Endometrial microvascular endothelial cells (primary cell): Measurements from ENCODE around the gene TMEM158. TPM values are rescaled to one million over a fixed set of nuclear protein-coding genes. Genes with fewer than 3 reads are reported as not detected.

ENCODE experiments used
- in situ Hi-C: cut with HindIII; loops from 2 replicates; pipeline ENCODE4 v1.10.0; 2017; ENCODE audit warnings: low sequenced_read_pairs, low pct_unique_long_range_greater_than_20kb; ENCODE audit errors: inconsistent ontology term
- total RNA-seq: library from RNA; depleted of rRNA; stranded (reverse); fragments of >200 nt; gene quantifications from one replicate; pipeline ENCODE4 v1.2.3, GENCODE V29; 2015; ENCODE audit errors: inconsistent ontology term

The TMEM158 gene
- 14.9 TPM for total RNA-seq

GRCh38 chr3:45226206-45226915 lies at the start of gene TMEM158:
TSS of gene TMEM158 (minus strand) at chr3:45226287. CDS start at chr3:45226027, 260 bp downstream.
- in situ Hi-C loops, result no loop called here

- in situ Hi-C loops, result no loop called here
Observed at GRCh38 chr3:45275006-45275704, 49.1 kb upstream of the TMEM158 start.

GRCh38 chr3:45273681-45274515 lies 47.8 kb upstream of the TMEM158 start:
- in situ Hi-C loops, result no loop called here

DNA sequence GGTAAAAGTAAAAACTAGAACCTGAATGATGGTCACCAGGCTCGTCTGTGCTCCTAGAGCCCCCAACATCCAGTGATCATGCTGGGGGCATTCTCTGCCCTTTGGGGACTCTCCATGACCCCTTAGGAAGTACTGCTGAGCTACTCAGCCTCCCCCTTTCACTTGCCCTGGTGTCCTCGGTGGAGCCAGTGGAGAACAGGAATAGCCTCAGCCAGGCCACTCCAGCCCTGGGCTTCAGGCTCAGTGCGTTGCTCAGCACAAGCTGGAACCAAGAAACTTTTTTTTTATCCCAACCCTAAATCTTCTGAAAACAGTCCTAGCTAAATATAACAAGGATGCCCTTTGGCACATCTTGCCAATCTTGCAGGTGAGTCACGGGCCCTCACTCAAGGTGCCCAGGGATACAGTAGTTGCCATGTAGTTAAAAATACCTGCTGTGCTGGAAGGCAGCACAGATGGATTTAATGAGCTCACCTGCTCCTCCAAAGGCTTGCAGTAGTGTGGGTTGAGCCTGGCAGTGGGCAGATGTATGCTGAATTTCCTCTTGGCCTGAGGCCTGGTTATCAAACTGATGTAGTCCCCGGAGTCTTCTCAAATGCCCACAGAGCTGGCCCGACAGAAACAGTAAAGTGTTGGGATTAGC lies 46.9 kb upstream of the TMEM158 start:
- in situ Hi-C loops, result no loop called here

DNA sequence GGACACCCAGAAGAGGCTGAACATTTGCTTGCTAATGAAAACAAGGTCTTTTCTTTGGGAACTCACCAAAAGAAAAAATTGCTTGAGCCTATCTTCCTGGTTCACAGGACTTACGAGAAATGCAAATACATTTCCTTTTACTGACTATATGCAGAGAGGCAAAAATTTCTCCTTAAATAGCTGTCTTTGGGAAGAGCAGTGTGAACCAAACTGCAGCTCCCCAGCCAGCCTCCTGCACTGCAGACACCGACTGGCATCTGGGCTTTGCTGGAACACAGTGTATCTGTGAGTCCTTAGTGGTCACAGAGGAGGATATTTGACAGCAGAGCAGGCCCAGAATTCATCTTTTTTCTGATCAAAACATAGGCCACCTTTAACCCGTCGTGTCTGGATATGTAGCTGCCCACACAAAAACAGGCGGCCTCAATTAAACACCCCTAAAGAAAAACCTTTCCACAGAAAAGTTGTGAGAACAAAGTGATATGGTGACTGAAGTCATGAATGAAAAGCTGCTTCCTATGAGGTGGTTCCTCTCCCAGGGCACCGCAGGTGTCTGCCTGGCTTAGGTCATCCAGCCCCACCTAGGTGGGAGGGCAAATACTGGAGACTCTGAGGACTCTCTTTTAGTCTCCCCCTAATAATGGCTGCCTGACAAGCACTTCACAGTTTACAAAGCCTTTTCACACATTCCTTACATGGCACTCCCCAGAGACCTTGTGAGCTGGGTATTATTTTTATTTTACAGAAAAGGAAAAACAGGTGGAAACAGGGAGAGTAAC lies 46.1 kb upstream of the TMEM158 start:
- in situ Hi-C loops, result no loop called here

DNA sequence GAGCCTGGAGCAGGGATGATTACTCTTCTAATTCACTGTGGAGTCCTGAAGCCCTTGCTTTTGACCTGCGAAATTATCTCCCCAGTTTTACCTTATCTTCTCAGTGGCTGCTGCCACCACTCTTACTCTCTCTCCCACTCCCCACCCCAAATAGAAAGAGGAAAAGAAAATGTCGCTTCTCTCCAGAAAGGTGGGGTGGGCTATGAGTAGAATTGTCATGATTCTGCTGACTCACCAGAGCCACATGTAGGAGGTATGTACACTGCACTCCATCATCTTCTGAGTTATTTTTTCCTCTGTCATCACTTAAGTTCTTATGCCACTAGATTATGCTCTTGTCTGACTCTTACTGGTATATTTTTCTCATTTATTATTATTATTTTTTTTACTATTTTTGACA lies 43.9 kb upstream of the TMEM158 start:
- in situ Hi-C loops, result no loop called here

GRCh38 chr3:45267097-45267496 lies 41.0 kb upstream of the TMEM158 start:
- in situ Hi-C loops, result no loop called here

DNA sequence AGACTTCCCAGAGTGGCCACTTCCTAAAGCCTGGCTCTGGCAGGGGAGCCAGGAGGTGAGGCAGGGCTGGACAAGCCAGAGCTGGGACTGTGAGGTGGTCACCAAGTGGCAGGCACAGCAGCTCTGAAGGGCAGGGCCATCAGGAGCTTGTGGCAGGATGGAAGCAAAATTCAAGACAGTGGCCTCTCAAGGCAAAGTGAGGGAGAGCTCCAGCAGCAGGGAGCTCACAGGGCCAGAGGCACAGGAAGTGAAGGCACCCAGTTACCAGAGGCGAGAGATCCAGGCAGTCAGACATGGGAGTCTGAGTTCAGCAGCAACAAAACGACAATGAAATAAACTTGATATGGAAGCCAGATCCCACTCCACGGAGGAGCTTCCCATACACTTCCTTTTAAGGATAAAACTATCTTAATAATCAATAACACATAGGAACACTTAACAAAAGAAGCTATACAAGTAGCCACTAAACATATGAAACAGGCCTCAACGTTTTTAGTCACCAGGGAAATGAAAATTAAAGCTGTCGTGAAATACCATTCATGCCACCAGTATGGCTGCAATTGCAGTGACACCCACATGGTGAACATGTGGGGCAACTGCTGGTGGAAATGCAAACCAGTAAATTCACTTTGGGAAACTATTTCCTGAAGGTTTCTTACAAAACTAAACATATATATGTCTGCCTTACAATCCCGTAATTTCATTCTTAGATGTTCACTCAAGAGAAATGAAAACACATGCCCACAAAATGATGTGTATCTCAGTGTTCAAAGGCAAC lies 35.4 kb upstream of the TMEM158 start:
- in situ Hi-C loops, result no loop called here

DNA sequence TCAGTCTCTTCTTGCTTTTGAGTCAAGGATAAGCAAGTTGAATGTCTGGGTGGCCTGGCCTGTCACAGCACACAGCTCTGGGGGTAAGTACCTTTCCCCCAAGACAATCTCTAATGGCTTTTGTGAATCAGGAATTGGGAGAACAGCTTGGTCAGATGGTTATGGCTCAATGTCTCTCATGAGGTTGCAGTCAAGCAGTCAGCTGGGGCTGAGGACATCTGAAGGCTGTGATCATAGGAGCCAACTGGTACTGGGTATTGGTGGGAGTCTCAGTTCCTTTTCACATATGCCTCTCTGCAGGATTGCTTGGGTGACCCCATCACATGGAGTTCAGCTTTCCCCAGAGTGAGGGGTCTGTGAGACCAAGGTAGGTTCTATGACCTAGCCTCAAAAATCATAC lies 33.0 kb upstream of the TMEM158 start:
- in situ Hi-C loops, result no loop called here

DNA sequence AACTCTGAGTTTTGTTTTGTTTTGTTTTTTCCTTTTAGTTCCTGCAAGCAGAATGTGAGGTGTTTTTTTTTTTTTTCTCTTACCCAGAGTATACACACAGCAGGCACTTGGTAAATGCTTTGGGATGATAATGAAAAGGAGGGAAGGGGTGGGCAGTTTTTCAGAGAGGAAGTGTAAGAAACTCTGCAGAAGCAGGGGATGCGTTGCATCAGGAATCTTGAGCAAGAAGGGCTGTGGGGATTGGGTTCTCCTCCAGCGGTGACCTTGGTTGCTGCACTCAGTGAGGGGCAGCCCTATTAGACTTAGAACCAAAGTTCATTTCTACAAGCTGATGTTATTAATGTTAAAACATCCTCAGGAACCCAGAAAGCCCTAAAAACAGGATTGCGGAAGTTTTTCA lies 32.2 kb upstream of the TMEM158 start:
- in situ Hi-C loops, result no loop called here

- in situ Hi-C loops, result no loop called here
Observed at GRCh38 chr3:45253316-45253715, 27.2 kb upstream of the TMEM158 start.

DNA sequence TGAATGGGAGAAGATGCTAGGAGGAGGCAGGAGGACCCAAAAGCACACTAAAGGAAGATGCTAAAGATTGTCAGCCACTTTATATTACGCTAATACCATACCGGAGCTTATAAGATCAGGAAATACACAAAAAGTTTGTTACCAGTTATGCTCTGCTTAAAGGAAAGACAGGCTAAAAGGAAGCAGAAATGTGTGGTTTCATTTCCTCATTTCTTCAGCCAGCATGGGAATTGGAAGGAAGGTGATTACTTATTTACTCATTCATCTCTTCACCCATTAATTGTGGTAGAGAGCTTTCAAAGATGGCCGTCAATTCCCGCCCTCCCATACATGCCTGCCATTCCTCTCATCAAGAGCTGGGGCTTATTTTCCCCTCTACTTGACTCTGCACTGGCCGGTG lies 26.7 kb upstream of the TMEM158 start:
- in situ Hi-C loops, result no loop called here

DNA sequence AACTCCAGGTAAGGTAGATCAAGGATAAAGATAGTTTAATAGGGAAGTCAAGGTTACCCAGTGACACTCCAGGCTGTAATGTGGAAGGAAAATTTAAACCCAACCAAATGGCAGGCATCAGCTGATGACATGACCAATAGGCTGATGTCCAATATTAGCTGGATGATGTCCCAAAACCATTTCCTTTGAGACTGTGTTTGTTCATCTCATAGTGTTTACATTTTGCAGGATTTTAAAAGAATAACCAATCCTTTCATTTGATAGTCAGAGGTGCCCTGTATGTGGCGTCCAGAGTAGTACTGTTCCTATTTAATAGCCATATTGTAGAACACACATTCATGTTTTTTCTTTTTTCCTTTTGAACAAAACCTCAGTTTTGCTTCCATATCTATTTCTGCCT lies 23.3 kb upstream of the TMEM158 start:
- in situ Hi-C loops, result no loop called here

GRCh38 chr3:45246241-45246640 lies 20.2 kb upstream of the TMEM158 start:
- in situ Hi-C loops, result no loop called here

DNA sequence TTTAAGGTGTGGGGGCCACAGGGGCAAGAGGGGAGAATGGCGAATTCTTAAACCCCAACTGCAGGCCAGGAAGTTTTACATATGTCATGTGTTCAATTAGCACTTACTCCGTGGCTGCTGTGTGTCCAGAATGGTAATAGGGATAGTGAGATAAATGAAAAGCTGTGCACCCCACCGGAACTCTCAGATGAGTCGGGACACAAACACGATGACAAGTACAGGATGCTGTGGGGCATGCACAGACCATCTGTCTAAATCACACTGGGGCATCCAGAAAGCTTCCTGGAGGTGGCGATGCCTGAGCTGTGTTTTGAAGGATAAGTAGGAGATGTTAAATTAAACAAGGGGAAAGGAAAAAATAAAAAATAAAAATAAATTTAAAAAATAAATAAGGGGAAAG lies 18.3 kb upstream of the TMEM158 start:
- in situ Hi-C loops, result no loop called here

GRCh38 chr3:45241206-45241605 lies 15.1 kb upstream of the TMEM158 start:
- in situ Hi-C loops, result no loop called here

DNA sequence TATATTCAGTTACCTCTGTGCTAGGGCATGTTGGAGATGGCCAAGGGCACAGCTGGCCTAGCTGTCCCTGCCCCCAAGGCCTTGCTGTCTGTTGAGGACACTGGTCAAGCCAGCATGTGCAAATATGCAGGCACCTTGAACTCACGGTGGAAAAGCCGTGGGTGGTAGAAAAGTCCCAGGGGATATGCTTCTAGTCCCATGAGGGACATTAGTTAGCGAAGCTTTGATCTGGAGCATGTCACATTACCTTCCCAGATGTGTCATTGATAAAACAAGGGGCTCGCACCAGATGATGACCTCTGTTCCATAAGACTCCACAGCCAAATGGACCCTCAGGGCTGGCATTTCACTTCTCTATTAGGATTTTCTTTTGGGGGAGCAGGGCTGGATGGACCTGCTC lies 14.2 kb upstream of the TMEM158 start:
- in situ Hi-C loops, result no loop called here

DNA sequence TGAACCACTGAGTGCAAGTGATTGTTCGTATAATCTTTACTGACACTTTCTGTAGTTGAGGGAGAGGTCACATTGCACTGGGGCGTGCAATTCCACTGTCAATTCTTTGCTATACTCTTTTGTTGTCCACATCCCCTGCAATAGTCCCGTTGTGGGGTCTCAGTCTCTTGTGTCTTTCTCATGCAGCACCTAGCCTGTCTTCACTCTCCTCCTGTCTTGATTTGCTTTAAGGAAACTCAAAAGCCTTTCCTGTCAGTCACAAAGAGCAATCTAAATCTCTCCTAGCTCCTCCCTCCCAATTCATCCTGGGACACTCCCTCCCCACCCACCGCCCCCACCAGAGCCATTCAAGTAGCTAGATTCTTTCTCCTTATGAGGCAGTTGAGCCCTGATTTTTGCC lies 13.2 kb upstream of the TMEM158 start:
- in situ Hi-C loops, result no loop called here
